ENCODE measurements around the gene PARG. TPM values are rescaled to one million over a fixed set of nuclear protein-coding genes. Genes with fewer than 3 reads are reported as not detected.
A peak's percentile ranks its signal among the peaks of the same experiment; 100 is the strongest.

Gene PARG
- total RNA-seq, 1 donor from 2014 or later, result 24.3 TPM

DNA sequence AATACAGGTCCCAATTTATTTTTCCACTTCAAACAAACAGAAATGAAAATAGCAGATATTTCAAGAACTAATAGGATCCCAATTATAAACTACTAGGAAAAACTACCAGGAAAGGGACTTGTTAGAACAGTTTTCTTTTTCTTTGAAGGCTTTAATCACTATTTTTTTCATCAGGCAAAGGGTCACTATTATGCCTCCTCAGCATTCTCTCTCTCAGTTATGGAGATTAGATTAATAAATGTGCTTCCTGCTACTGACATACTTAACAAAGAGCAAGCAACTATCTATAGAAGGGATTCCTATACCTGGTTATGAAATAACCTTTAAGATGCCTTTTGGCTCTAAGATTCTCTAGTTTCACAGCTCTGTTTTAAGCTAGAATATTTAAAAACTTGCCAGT, 108.7 kb downstream of the PARG start:
- H3K4me3 ChIP-seq (ENCODE audit: low read depth, low read length), result no peak overlapping the region
- no peak for DNase-seq (ENCODE audit: low read depth)
- TF ChIP-seq CTCF (conservative IDR thresholded peaks at IDR 0.05; ENCODE audit: low read depth, low read length), result no peak

DNA sequence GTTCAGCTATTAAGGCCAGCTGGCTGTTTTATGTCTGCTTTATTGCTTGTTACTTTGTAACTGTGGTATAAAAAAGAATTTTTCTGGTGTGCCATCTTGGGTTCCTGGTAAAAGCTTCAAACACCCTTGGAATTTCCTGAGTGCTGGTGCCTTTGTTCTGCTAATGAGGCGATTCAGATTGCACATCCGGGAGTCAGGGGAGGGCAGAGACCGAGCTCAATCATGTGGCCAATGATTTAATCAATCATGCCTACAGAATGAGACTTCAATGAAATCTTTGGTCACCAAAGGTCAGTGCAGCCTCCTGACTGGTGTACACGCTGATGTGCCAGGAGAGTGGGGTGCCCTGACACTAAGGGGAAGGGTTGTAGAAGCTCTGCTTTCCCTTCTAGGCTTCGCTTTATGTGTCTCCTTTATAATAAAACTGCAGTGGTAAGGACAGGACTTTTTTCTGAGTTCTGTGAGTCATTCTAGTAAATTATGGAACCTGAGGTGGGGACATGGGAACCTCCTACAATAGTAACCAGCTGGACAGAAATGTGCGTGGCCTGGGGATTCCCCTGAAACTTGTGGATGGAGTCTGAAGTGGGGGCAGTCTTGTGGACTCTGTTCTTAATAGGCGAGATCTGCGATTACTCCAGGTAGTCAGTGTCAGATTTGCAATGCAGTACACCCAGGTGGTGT, 110.3 kb downstream of the PARG start:
- DNase-seq (ENCODE audit: low read depth), result peak; percentile 79
- no peak overlapping the region for H3K4me3 ChIP-seq (ENCODE audit: low read depth, low read length)
- no peak for TF ChIP-seq CTCF (conservative IDR thresholded peaks at IDR 0.05; ENCODE audit: low read depth, low read length)

GRCh38 chr10:49830846-49831245, 111.0 kb downstream of the PARG start:
- no peak overlapping the region for H3K4me3 ChIP-seq (ENCODE audit: low read depth, low read length)
- no peak for TF ChIP-seq CTCF (conservative IDR thresholded peaks at IDR 0.05; ENCODE audit: low read depth, low read length)
- DNase-seq (ENCODE audit: low read depth), result no peak

DNA sequence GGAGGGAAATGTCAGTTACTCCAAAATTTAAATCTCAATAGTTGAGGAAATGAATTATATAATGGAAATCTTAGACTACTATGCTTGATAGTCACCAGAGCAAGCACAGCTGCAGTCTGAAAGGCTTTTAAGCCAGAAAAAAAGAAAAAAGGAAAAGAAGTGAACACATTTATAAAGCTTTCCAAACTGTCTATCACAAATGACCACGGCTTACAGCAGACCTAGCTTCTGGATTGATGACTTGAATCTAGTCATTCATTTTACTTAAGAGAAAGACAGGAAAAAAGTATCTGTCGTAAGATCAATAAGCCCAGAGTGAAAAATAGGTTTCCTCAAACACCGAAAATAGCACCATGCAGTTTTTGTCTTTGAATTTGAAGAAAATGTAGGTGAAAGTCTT, 111.8 kb downstream of the PARG start:
- no peak overlapping the region for H3K4me3 ChIP-seq (ENCODE audit: low read depth, low read length)
- no peak for TF ChIP-seq CTCF (conservative IDR thresholded peaks at IDR 0.05; ENCODE audit: low read depth, low read length)
- DNase-seq (ENCODE audit: low read depth), result no peak

GRCh38 chr10:49827297-49827696, 114.5 kb downstream of the PARG start:
- no peak for TF ChIP-seq CTCF (conservative IDR thresholded peaks at IDR 0.05; ENCODE audit: low read depth, low read length)
- DNase-seq (ENCODE audit: low read depth), result no peak
- no peak overlapping the region for H3K4me3 ChIP-seq (ENCODE audit: low read depth, low read length)

- TF ChIP-seq CTCF (conservative IDR thresholded peaks at IDR 0.05; ENCODE audit: low read depth, low read length), result no peak
- H3K4me3 ChIP-seq (ENCODE audit: low read depth, low read length), result no peak overlapping the region
- DNase-seq (ENCODE audit: low read depth), result no peak
Observed at GRCh38 chr10:49819234-49819958, 122.4 kb downstream of the PARG start.

GRCh38 chr10:49817845-49818244, 124.0 kb downstream of the PARG start:
- no peak overlapping the region for H3K4me3 ChIP-seq (ENCODE audit: low read depth, low read length)
- no peak for DNase-seq (ENCODE audit: low read depth)
- no peak for TF ChIP-seq CTCF (conservative IDR thresholded peaks at IDR 0.05; ENCODE audit: low read depth, low read length)
